Activated CD4-positive, alpha-beta T cell treated with anti-CD3 and anti-CD28 coated beads for 1 hour (primary cell): ENCODE measurements around the gene TFDP2.

Experiments
- DNase-seq: peaks from one replicate; pipeline ENCODE4 v3.0.0-alpha.2; 2020

TFDP2 gene

GRCh38 chr3:142072816-142073215 lies 76.5 kb downstream of the TFDP2 start:
- DNase-seq = no peak

- no peak for DNase-seq
Measured at GRCh38 chr3:142065932-142066331, 83.4 kb downstream of the TFDP2 start.

GRCh38 chr3:142065344-142065743 lies 84.0 kb downstream of the TFDP2 start:
- no peak for DNase-seq

- no peak for DNase-seq
Measured at GRCh38 chr3:142064454-142064853, 84.9 kb downstream of the TFDP2 start.

GRCh38 chr3:142057331-142057725 lies 92.0 kb downstream of the TFDP2 start:
- no peak for DNase-seq

GRCh38 chr3:142056656-142057330 lies 92.6 kb downstream of the TFDP2 start:
- no peak for DNase-seq

- DNase-seq = no peak
Measured at GRCh38 chr3:142053835-142054234, 95.5 kb downstream of the TFDP2 start.

- DNase-seq = no peak
Measured at GRCh38 chr3:142053244-142053643, 96.1 kb downstream of the TFDP2 start.

GRCh38 chr3:142051351-142051750 lies 98.0 kb downstream of the TFDP2 start:
- no peak for DNase-seq

- no peak for DNase-seq
Measured at GRCh38 chr3:142047021-142047369, 102.3 kb downstream of the TFDP2 start.

- no peak for DNase-seq
Measured at GRCh38 chr3:142046320-142047020, 102.9 kb downstream of the TFDP2 start.

- no peak for DNase-seq
Measured at GRCh38 chr3:142040941-142041491, 108.3 kb downstream of the TFDP2 start.

- no peak for DNase-seq
Measured at GRCh38 chr3:142035308-142035922, 113.9 kb downstream of the TFDP2 start.

GRCh38 chr3:142033292-142033691 lies 116.1 kb downstream of the TFDP2 start:
- DNase-seq = no peak

GRCh38 chr3:142031575-142031974 lies 117.8 kb downstream of the TFDP2 start:
- no peak for DNase-seq

- DNase-seq = no peak
Measured at GRCh38 chr3:142029791-142030190, 119.6 kb downstream of the TFDP2 start.

- no peak for DNase-seq
Measured at GRCh38 chr3:142029052-142029642, 120.2 kb downstream of the TFDP2 start.

GRCh38 chr3:142028243-142028777 lies 121.0 kb downstream of the TFDP2 start:
- DNase-seq = no peak

- DNase-seq = no peak
Measured at GRCh38 chr3:142027735-142028134, 121.6 kb downstream of the TFDP2 start.

- DNase-seq = no peak
Measured at GRCh38 chr3:142027300-142027699, 122.0 kb downstream of the TFDP2 start.

GRCh38 chr3:142026333-142026732 lies 123.0 kb downstream of the TFDP2 start:
- no peak for DNase-seq

- no peak for DNase-seq
Measured at GRCh38 chr3:142022381-142022780, 127.0 kb downstream of the TFDP2 start.

GRCh38 chr3:142021127-142021526 lies 128.2 kb downstream of the TFDP2 start:
- DNase-seq = no peak
